Endodermal cell (in vitro differentiated cells): Measurements from ENCODE around the gene PDE8B. TPM values are rescaled to one million over a fixed set of nuclear protein-coding genes. Genes with fewer than 3 reads are reported as not detected.

Source experiments
- DNase-seq: peaks from one replicate; pipeline ENCODE4 v3.0.0-alpha.2; 2017
- H3K27ac ChIP-seq: 2 replicates; pipeline ENCODE4 v1.5.1; 2013; ENCODE audit warnings: mild to moderate bottlenecking, low read depth, low read length, moderate library complexity
- H3K27me3 ChIP-seq: 2 replicates; pipeline ENCODE4 v1.6.1; 2013; ENCODE audit warnings: mild to moderate bottlenecking, low read length, moderate library complexity; ENCODE audit not compliant: insufficient read depth, control insufficient read depth, poor library complexity, severe bottlenecking
- H3K36me3 ChIP-seq: 2 replicates; pipeline ENCODE4 v1.7.0; 2013; ENCODE audit warnings: mild to moderate bottlenecking, low read length, moderate library complexity; ENCODE audit not compliant: control insufficient read depth, insufficient read depth
- H3K4me1 ChIP-seq: one replicate; pipeline ENCODE4 v1.7.0; 2013; ENCODE audit warnings: low read length; ENCODE audit not compliant: control insufficient read depth, insufficient read depth
- H3K4me3 ChIP-seq: 2 replicates; pipeline ENCODE4 v1.5.1; 2013; ENCODE audit warnings: mild to moderate bottlenecking, low read length, moderate library complexity
- H3K9ac ChIP-seq: 2 replicates; pipeline ENCODE4 v1.6.1; 2013; ENCODE audit warnings: mild to moderate bottlenecking, low read length, moderate library complexity; ENCODE audit not compliant: poor library complexity, severe bottlenecking; ENCODE audit errors: extremely low read depth
- H3K9me3 ChIP-seq: 2 replicates; pipeline ENCODE4 v1.6.1; 2013; ENCODE audit warnings: mild to moderate bottlenecking, low read length, moderate library complexity; ENCODE audit not compliant: control insufficient read depth
- H3K27ac Mint-ChIP-seq: 2 replicates; pipeline ENCODE4 v1.8.0; 2020; ENCODE audit warnings: mixed read lengths
- H3K27me3 Mint-ChIP-seq: 2 replicates; pipeline ENCODE4 v1.8.0; 2021; ENCODE audit warnings: mild to moderate bottlenecking, mixed read lengths; ENCODE audit not compliant: insufficient read depth
- H3K36me3 Mint-ChIP-seq: 2 replicates; pipeline ENCODE4 v1.8.0; 2020; ENCODE audit warnings: low read depth, mixed read lengths
- H3K4me1 Mint-ChIP-seq: 2 replicates; pipeline ENCODE4 v1.8.0; 2020; ENCODE audit warnings: mixed read lengths
- H3K4me3 Mint-ChIP-seq: 2 replicates; pipeline ENCODE4 v1.8.0; 2020; ENCODE audit warnings: mild to moderate bottlenecking, moderate library complexity, mixed read lengths
- H3K9me3 Mint-ChIP-seq: 2 replicates; pipeline ENCODE4 v1.8.0; 2020; ENCODE audit warnings: mild to moderate bottlenecking, mixed read lengths
- CTCF ChIP-seq: fragments of 200-600 bp; sonication (generic); conservative IDR thresholded peaks from 2 replicates; pipeline ENCODE4 v1.5.0; 2021; ENCODE audit warnings: antibody characterized with exemption, mild to moderate bottlenecking
- WGBS, 2 experiments: methylation state at CpG; one replicate each; pipeline versions ENCODE4 v1.1.5 to v1.1.7; 2013; ENCODE audit warnings: missing lambda C conversion rate in 2 of 2, mixed read lengths in 1 of 2; ENCODE audit not compliant: insufficient coverage in 1 of 2, insufficient read length in 1 of 2; 5-methylcytosine and 5-hydroxymethylcytosine counted together
- total RNA-seq, 2 donors: library from RNA; stranded (reverse); fragmentation: NEBNext Ultra II Directional in 1 of 2; extraction: Animal tissue kit (Norgen Biotek cat#: 25700) in 1 of 2; gene quantifications; 2 replicates in 1 of 2; 3 replicates in 1 of 2; pipeline ENCODE4 v1.2.1, GENCODE V29; 2021

PDE8B gene
- total RNA-seq, 2 donors from 2014 or later = 0.20 to 0.51 TPM

GRCh38 chr5:77355751-77356150 is 145.3 kb downstream of the PDE8B start:
- Histone ChIP-seq H3K27ac (no peak overlapping the region), H3K36me3 (no peaks in the 10 kb centered on the region), H3K4me3 (no peak overlapping the region), H3K9ac (no peak overlapping the region), H3K9me3 (no peaks in the 10 kb centered on the region), H3K27me3 (no peaks in the 10 kb centered on the region), H3K4me1 (no peaks in the 10 kb centered on the region)
- Mint-ChIP-seq H3K4me1 (no peaks in the 10 kb centered on the region), H3K36me3 (no peaks in the 10 kb centered on the region), H3K27me3 (no peaks in the 10 kb centered on the region), H3K9me3 (no peaks in the 10 kb centered on the region), H3K27ac (no peak overlapping the region), H3K4me3 (no peak overlapping the region)
- TF ChIP-seq CTCF = no peak
- no peak for DNase-seq

GRCh38 chr5:77356740-77357139 is 146.3 kb downstream of the PDE8B start:
- Histone ChIP-seq H3K4me1 (no peaks in the 10 kb centered on the region), H3K9me3 (no peaks in the 10 kb centered on the region), H3K27ac (no peak overlapping the region), H3K36me3 (no peaks in the 10 kb centered on the region), H3K27me3 (no peaks in the 10 kb centered on the region), H3K9ac (no peak overlapping the region), H3K4me3 (no peak overlapping the region)
- H3K27me3 Mint-ChIP-seq = no peaks in the 10 kb centered on the region
- no peak overlapping the region for H3K27ac Mint-ChIP-seq
- no peaks in the 10 kb centered on the region for H3K4me1 Mint-ChIP-seq
- TF ChIP-seq CTCF = no peak
- DNase-seq = no peak
- no peaks in the 10 kb centered on the region for H3K9me3 Mint-ChIP-seq
- H3K36me3 Mint-ChIP-seq = no peaks in the 10 kb centered on the region
- H3K4me3 Mint-ChIP-seq = no peak overlapping the region
- 88 to 93% methylated on average over 3 of the region's 3 CpGs for WGBS, 2 experiments

- no peaks in the 10 kb centered on the region for H3K9me3 ChIP-seq
- no peak for DNase-seq
- H3K9me3 Mint-ChIP-seq = no peaks in the 10 kb centered on the region
- 88 to 93% methylated on average over 5 to 10 of the region's 10 CpGs for WGBS, 2 experiments
- H3K36me3 Mint-ChIP-seq = no peaks in the 10 kb centered on the region
- no peaks in the 10 kb centered on the region for H3K4me1 Mint-ChIP-seq
- H3K4me3 Mint-ChIP-seq = no peak overlapping the region
- H3K27ac Mint-ChIP-seq = no peak overlapping the region
- no peak overlapping the region for H3K4me3 ChIP-seq
- no peak for TF ChIP-seq CTCF
- no peak overlapping the region for H3K27ac ChIP-seq
- H3K36me3 ChIP-seq = no peaks in the 10 kb centered on the region
- H3K27me3 ChIP-seq = no peaks in the 10 kb centered on the region
- peaks cover 3% of the 10 kb centered on the region for H3K27me3 Mint-ChIP-seq
- H3K9ac ChIP-seq = no peak overlapping the region
- H3K4me1 ChIP-seq = no peaks in the 10 kb centered on the region
Measured at GRCh38 chr5:77358255-77359205, 148.1 kb downstream of the PDE8B start.
